ENCODE results near the gene RALBP1.
A peak's percentile ranks its signal among the peaks of the same experiment; 100 is the strongest.
"Not testable (repeated sequence)": the region's sequence is repeated elsewhere in the genome, so short reads cannot be mapped to it uniquely, and the experiment has no call there.

Gene RALBP1

DNA sequence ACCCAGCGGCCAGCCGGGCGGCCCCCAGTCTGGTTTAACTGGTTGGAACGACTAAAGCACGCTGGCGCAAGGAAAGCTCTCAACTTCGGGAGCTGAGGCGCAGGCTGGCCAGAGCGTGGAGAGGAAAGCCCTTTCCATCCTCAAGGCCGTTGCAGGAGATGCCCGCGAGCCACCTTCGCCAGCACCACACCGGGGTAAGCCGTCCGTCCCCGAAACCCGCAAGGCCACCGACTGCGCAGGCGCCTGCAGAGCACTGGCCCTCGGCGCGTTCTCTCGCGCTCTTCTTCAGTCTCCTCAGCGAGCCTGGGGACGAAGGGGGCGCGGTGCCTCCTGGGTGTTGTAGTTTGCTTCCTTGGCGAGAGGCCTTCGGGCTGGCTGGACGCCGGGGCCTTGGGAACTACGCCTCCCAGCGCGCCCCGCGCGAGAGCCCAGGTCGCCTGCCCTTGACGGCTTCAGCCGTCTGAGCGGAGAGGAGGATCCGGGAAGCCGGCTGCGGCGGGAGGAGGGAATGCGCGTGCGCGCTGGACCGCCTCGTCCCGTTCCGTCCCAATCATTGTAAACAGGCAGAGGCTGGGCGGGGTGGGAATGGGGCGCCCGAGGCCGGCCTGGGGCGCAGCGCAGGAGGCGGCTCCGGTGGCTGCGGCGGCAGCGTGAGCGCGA lies at the start of gene RALBP1:
RALBP1 (plus strand) TSS at position 531 of the 660 bp plus-strand sequence. CDS start 37,533 bp downstream, outside the sequence.
- DNase-seq (ENCODE audit: low read depth), result peak; percentile 99

DNA sequence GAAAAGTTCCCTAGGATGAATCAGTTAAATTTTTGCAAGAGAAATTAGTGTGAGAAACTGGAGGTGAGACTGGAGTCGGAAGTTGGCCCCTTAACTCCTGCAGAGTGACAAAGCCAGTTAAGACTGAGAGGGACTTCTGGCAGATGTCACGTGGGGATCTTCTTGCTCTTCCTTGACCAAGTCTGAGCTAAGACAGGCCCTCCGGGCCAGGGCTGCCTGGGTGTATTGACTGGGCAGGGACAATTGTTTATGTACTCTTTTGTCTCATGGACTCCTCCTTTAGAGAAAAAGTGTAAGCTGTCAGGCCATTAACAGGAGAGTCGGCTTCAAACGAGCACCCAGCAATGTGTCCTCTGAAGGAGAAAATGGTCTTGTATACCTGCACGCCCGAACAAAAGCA lies 48.6 kb upstream of the RALBP1 start:
- DNase-seq (ENCODE audit: low read depth), result no peak

DNA sequence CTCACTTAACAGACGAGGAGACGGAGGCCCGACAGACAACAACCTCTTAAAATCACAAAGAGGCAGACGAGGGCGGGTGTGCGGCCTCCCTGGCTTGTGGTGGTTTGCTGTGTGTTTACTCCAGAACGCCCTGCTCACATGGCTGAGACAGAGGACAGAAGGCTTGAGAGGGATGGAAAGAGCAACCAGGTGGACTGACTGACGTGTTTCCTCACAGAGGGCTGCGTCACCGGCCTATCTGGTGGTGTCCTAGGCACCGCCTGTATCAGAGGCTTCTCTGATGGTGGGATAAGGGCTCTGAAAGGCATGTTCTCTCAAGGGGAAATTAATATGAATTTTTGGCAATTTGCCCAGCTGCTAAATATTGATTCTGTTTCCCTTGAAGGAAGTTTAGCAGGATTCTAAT lies 47.0 kb upstream of the RALBP1 start:
- no peak for DNase-seq (ENCODE audit: low read depth)

DNA sequence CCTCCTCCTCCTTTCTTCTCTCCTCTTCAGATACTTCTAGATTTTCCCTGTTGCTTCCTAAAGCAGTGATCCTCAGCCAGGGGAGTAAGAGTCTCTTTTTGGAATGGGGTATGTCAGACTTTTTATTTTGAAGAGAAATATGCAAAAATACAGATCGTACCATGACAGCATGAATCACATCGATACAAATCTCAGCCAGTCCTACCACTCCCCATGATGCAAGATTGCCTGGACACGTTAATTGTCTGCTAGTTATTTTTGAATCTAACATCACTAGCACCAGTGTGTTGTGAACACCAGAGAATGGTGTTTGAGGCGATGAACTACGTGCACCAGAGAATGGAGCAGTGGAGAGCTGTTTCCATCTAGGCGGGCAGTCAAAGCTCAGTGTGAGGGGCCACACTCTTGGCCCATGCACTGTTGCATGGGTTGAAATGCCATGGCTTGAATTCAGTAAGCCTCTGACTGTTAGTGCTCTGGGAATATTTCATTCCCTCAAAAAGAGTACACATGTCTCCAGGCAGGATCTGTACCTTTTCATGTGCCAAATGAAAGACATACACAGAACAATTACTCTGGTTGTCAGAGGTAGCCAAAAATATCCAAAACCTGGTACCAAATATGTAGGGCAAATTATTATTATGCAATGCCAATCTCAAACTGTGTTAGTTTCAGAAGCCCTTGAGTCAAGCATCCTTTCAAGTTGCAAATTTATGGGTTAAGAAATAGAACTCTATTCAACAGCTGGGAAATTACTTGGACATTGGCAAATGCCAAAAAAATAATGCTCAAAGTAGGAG lies 46.3 kb upstream of the RALBP1 start:
- DNase-seq (ENCODE audit: low read depth), result no peak

DNA sequence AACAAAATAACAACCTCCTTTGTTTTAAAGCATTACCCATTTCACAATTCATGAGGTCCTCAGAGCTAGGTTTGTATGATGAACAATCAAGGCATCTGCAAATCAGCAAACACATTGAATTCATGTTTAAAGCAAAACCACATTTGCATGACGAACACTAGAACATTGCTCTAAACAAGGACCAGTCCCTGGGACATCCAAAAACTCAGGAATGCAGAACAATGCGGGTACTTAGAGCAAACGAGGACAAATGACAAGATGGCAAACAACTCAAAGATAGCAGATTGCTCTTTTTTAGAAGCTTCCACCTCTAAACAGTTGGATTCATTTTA lies 45.7 kb upstream of the RALBP1 start:
- no peak for DNase-seq (ENCODE audit: low read depth)

DNA sequence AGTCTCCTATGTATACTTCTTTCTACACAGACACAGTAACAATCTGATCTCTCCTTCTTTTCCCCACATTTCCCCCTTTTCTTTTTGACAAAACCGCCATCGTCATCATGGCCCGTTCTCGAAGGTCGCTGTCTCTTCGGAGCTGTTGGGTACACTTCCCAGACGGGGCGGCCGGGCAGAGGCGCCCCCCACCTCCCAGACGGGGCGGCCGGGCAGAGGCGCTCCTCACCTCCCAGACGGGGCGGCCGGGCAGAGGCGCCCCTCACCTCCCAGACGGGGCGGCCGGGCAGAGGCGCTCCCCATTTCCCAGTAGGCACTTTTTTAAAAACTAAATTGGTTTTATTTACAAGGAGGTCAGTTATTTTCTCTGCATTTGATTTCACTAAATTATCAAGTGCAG lies 45.0 kb upstream of the RALBP1 start:
- DNase-seq (ENCODE audit: low read depth), result not testable (repeated sequence)

DNA sequence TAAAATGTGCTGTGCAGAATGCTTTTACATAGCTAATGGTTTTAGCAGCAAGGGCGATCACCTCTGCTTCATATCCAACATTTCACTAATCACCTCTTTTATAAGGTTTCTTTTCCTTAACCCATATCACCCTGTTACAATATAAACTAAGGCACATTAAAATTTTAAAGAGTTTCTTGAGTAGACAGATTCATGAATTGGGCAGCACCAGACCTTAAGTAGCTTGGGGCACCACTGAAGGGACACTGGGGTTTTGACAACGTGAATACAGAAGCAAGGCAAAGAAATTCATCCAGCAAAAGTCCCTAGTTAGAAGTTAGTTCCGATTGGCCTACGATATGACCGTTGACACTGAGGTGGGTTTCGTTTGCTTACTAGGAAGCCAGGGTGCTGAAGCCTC lies 44.0 kb upstream of the RALBP1 start:
- DNase-seq (ENCODE audit: low read depth), result no peak

DNA sequence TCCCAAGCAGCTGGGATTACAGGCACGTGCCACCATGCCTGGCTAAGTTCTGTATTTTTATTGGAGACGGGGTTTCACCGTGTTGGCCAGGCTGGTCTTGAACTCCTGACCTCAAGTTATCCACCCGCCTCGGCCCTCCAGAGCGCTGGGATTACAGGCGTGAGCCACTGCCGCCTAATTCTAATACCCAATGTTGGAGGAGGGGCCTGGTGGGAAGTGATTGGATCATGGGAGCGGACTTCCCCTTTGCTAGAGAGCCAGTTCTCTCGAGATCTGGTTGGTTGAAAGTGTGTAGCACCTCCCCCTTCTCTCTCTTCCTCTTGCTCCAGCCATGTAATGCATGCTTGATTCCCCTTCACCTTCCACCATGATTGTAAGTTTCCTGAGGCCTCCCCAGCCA lies 42.2 kb upstream of the RALBP1 start:
- not testable (repeated sequence) for DNase-seq (ENCODE audit: low read depth)

DNA sequence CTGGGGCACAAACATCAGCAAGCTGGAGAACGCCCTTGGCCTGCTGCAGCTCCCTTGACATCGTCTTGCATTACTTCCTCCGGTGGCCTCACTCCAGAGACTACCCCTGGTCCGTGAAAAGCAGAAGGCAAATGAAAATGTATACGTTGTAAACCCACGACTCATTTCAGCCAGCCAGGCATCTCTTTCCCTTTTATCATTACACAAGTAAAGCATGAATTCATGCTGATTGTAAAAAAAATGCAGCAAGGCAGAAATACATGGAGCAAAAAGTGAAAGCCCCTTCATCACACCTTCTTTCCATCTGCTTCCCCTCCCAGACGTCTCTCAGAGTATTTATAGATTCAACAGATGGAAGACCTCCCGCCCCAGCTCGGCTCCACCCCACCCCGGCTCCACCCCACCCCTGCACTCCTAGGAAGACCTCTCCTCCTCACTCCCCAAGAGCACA lies 41.6 kb upstream of the RALBP1 start:
- DNase-seq (ENCODE audit: low read depth), result no peak

DNA sequence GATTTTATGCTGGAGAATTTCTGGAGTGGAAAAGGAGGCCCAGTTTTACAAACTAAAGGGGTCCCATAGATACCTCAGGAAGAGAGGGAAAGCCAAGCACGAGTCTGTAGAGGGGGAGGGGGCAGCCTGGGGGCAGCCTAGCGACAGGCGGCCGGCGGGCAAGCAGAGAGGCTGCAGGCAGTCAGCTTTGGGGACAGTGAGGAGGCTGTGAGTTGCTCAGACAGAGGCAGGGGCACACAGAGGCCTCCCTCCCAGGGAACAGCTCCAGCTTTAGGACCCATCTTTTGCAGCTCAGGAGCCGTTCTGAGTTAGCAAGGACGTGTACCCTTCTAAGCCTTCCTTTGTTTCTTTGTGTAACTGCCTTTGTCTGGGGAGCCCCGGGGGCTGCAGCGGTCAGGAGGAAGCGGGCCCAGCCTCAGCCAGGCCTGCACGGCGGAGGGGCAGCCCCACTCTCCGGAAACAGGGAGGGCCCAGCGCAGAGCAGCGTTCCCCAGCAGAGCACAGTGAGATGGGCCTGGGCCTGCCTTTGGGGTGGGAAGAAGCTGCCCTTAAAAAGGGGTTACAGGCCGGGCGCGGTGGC lies 41.1 kb upstream of the RALBP1 start:
- no peak for DNase-seq (ENCODE audit: low read depth)

DNA sequence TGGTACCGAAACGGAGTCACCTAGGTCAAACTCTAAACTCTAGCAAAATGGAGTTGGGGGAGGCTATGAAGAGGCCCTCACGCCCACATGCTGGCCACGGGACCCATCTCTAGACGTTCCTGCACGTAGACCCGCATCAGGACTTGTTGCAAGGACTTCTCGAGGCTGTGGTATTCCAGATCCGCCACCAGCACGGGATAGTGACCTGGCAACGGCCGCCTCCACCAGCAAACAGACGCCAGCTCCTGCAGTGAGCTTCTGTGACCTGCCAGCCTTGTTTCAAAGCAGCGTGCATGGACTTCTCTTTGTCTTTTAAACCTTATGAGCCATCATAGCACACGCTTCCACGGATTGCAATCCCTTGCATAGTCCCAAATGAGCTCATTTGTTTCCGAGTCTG lies 40.3 kb upstream of the RALBP1 start:
- DNase-seq (ENCODE audit: low read depth), result no peak

DNA sequence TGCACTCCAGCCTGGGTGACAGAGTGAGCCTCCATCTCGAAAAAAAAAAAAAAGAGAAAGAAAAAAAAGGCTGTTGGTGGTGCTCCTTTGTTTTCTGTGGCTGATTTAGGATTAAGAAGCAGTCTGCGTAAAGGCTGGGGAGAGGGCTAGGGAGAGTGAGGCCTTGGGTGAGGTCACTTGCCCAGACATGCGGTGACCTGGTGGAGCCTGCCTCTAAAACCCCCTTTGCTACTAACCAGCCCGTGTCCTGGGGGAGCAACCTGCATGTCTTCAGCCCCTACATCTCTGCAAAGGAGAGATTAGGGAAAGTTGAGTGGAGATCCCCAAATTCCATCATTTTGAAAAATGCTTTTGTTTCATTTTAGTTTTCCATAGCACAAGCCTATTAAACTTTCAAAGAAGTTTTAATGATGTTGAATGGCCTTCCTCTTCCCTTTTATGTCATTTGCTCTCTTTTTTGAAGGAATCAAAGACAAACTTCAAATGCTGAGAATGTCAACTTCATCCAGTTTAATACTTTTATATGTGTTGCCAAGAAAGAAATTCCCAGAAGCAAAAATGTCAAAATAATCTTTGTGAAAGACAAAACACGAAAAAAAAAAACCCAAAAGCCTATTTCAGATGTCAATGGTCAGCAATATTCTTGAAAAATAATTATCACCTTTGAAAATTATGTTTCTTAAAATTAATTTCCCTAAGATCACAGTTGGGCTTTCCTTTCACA lies 38.9 kb upstream of the RALBP1 start:
- DNase-seq (ENCODE audit: low read depth), result no peak

DNA sequence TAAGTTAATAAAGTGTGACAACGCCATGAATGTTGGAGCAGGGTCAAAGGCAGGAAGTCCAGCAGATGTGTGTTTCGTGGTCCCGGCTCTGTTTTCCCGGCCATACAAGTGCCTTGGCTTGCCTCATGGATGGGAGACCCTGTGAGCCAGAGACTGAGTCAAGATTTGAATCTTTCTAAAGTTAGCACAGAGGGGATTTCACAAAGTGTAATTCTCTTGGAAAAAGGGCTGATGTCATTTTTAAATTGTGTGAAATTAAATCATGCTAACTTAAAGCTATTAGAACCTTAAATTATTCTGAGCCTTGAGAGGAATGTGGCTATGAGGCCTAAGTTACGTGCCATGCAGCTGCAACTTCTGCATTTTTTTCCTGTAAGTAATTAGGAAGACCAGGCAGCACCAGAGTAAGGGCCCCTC lies 38.3 kb upstream of the RALBP1 start:
- DNase-seq (ENCODE audit: low read depth), result no peak

DNA sequence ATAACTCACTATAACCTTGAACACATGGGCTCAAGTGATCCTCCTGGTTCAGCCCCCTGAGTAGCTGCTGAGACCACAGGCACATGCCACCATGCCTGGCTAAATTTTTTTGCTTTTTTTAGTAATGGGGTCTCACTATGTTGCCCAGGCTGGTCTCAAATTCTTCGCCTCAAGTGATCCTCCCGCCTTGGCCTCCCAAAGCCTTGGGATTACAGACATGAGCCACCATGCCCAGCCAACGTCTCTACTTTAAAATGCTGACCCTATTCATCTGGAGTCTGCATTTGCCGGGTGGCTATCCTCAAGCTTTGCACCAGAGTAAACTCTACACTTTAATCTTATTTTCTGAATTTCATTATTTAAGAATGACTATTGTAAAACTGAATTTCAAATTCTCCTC lies 37.6 kb upstream of the RALBP1 start:
- no peak for DNase-seq (ENCODE audit: low read depth)

DNA sequence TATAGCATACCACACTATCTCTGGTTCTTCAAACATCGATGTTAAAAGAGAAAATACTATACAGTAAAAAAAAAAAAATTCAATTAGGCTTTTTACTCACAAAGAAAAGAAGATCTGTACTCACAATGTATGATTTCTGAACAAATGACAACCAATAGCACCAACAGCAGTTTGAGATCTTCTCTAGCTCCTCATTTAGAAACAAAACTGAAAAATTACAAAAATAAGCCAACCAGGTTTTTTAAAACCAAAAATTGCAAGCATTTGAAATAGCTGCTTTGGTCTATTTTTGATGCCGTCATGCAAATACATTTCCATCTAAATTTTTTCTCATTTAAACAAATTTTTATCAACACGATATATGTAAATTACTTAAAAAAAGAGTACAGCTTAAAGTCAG lies 34.3 kb upstream of the RALBP1 start:
- no peak for DNase-seq (ENCODE audit: low read depth)

DNA sequence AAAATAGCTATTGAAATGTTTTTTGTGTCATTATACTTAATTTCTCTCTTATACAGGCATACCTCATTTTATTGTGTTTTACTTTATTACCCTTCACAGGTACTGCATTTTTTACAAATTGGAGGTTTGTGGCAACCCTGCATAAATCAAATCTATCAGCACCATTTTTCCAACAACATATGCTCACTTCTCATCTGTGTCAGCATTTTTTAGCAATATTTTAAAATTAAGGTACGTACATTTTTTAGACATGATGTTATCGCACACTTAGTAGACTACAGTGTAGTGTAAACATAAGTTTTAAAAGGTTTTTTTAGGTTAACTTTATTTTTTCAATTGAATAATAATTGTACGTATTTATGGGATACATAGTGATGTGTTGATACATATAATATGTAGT lies 30.8 kb upstream of the RALBP1 start:
- no peak for DNase-seq (ENCODE audit: low read depth)

DNA sequence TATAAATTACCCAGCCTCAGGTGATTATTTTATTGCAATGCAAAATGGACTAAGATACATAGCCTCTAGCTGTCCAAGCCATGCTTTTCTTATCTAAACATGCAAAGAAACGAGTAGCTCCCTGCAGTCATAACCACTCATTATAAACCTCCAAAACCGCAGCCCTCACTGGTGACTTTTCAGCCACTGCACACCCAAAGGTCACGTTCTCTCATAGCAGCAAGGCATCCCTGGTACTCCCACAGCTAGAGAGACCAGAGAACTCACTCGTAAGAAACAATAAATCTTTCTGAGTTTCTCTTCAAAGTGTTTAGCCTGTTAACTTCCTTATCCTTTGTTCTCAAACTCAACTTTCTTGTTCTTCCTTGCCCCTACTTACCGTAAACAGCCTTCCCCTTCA lies 28.5 kb upstream of the RALBP1 start:
- DNase-seq (ENCODE audit: low read depth), result no peak

DNA sequence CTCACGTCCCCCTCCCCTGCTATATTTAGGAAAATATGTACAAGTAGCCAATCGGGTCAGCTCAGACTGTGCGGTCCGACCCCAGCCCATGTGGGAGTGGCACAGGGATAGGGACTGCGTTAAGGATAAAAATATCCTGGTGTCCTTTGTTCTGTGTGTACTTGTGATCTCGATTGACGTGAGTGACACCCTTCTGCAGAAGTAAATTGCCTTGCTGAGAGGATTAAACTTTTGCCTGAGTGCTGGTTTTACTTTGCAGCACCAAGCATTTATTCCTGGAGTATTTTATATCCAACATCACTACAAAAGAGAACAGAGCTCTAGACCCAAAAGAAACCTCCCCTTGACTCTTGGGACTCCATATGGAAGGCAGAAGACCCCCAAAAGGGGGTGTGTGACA lies 28.0 kb upstream of the RALBP1 start:
- DNase-seq (ENCODE audit: low read depth), result no peak

DNA sequence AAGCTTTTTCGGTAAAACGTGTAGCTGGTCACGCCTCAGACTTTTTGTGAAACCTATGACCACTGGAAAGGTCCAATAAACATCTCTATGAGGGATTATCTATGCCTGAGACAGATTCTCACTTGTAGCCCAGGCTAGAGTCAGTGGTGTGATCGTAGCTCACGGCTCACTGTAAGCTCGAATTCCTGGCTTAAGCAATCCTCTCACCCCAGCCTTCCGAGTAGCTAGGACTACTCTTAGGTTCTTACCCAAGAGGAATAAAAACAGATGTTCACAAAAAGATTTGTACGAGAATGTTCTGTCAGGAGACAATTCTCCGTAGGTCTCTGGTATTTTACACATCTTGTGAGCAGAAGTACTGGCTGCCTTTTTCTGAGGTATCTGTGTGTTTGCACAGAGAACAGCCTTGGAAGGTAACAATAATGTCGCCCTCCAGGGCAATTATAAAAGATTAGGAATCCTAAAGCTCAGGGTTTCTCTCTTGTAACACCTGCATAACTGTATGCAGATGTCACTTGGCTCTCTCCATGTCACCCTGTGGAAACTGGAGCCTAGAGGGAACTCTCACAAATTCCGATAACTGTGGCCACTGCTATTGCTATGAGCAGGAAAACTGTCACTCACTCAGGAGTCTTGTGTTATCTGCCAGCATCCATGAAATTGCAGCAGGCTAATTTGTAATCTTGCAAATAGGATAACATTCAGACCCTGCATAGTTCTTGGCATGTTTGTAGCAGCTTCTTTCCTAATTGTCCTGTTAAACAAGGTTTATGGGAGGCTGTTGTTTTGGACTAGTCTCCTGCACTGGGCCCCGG lies 25.5 kb upstream of the RALBP1 start:
- DNase-seq (ENCODE audit: low read depth), result peak; percentile 6

DNA sequence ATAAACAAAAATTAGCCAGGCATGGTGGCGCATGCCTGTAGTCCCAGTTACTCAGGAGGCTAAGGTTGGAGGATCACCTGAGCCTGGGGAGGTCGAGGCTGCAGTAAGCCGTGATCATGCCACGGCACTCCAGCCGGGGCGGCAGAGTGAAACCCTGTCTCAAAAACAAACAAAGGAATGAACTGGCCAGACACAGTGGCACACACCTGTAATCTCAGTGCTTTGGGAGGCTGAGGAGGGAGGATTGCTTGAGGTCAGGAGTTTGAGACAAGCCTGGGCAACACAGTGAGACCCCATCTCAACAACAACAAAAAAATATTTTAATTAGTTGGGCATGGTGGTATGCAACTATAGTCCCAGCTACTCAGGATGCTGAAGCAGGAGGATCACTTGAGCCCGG lies 24.4 kb upstream of the RALBP1 start:
- DNase-seq (ENCODE audit: low read depth), result not testable (repeated sequence)

DNA sequence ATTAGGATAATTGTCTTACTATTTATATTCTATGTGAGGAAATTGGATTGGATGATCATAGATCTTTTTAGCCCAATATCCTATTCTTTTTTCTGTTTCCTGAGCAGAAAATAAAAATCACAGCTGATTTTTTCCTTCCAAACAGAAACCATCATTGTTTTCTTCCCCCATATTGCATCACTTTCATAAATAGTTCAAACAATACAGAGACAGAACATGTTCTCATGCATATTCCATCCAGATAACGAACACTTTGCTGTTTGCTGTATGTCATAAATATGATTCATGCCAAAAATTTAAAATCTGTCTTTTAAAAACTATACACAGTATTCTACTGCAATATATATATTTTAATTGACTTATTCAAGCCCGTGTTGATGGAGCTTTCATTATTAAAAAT lies 22.0 kb upstream of the RALBP1 start:
- DNase-seq (ENCODE audit: low read depth), result no peak

Data from fibroblast of the conjunctiva (primary cell).